ENCODE data around the gene BRD7. TPM values are rescaled to one million over a fixed set of nuclear protein-coding genes. Genes with fewer than 3 reads are reported as not detected.

Gene BRD7
- total and polyA plus RNA-seq, 4 donors = 55.2 to 105 (median 92.9) TPM

DNA sequence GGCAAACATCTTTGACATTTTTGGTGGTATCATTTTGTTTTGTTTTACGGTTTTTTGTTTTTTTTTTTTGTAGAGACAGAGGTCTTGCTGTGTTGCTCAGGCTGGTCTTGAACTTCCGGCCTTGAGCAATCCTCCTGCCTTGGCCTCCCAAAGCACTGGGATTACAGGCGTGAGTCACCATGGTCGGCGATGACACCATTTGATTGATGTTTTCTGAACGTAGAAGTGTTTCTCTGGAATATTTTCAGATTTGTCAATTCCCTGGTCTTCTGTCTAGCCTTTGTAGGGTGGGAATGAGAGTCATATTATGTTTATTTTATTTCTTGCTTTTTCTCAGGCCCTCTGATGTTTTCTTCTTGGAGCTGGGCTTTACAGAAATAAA lies 32.2 kb upstream of the BRD7 start:
- Histone ChIP-seq H3K27ac (ENCODE audit: low read depth, low read length) (no peak overlapping the region), H3K36me3 (ENCODE audit: control insufficient read depth, insufficient read depth, low read length) (no peaks in the 10 kb centered on the region), H3K9me3 (ENCODE audit: control insufficient read depth, insufficient read depth, low read length) (no peaks in the 10 kb centered on the region), H3K4me1 (ENCODE audit: control insufficient read depth, insufficient read depth, low read length) (peaks cover 9% of the 10 kb centered on the region), H3K4me3 (ENCODE audit: low read depth, low read length) (no peak overlapping the region), H3K27me3 (ENCODE audit: control insufficient read depth, insufficient read depth, low read length) (no peaks in the 10 kb centered on the region)
- DNase-seq (ENCODE audit: low read depth in 4 of 6, low spot score in 6 of 6) = no peak
- WGBS (ENCODE audit: insufficient coverage) = 96% methylated on average over 4 of the region's 6 CpGs

DNA sequence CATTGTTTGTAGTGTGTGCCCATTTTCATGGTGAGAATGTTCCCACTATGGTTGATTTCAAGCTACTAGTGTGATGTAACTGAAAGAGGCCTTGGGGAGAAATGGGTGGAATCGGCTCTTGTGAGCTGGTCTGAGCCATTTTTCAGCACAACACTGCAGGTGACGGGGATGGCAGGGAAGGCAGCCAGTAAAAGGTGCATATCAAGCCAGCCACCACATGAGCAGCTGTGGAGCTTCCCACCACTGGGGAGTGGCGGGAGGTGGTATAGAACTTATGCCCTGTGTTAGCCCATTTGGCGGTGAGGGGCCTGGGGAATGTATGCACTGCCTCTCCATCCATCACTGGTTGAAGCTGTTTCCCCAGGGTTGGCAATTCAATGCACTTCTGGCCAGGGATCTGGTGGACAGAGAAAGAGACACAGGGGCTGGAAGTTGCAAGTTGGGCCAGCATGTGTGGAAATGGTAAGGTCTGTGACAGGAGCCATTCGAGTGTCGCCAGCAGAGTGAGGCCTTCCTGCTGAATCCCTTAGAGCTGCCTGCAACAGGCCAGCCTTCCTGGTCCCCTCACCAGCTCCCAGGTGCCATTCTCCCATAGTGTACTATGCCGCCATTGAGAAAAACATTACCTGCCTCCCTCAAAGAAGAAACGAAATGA lies 31.7 kb upstream of the BRD7 start:
- Histone ChIP-seq H3K4me3 (ENCODE audit: low read depth, low read length) (no peak overlapping the region), H3K36me3 (ENCODE audit: control insufficient read depth, insufficient read depth, low read length) (no peaks in the 10 kb centered on the region), H3K27ac (ENCODE audit: low read depth, low read length) (no peak overlapping the region), H3K4me1 (ENCODE audit: control insufficient read depth, insufficient read depth, low read length) (peaks cover 9% of the 10 kb centered on the region), H3K9me3 (ENCODE audit: control insufficient read depth, insufficient read depth, low read length) (no peaks in the 10 kb centered on the region), H3K27me3 (ENCODE audit: control insufficient read depth, insufficient read depth, low read length) (no peaks in the 10 kb centered on the region)
- WGBS (ENCODE audit: insufficient coverage) = 88% methylated on average over 5 of the region's 8 CpGs
- DNase-seq (ENCODE audit: low read depth in 4 of 6, low spot score in 6 of 6) = no peak

DNA sequence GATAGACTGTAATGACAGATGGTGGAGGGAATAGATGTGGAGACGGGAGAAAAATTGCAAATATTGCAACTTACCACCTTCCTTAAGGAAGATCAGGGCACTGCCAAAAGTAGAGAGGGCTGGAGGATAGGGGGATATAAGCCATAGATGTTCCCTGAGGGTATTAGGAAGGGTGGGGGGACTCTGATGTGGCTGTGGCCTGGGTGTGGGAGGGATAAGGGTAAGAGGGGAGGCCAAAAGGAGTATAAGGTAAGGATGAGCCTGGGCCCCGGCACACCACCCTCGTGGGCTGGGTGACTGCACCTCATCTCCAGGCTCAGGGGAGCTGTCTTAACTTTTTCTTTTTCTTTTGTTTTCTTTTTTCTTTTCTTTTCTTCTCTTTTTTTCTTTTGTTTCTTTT lies 30.6 kb upstream of the BRD7 start:
- Histone ChIP-seq H3K27me3 (ENCODE audit: control insufficient read depth, insufficient read depth, low read length) (no peaks in the 10 kb centered on the region), H3K27ac (ENCODE audit: low read depth, low read length) (no peak overlapping the region), H3K36me3 (ENCODE audit: control insufficient read depth, insufficient read depth, low read length) (no peaks in the 10 kb centered on the region), H3K4me1 (ENCODE audit: control insufficient read depth, insufficient read depth, low read length) (peaks cover 9% of the 10 kb centered on the region), H3K4me3 (ENCODE audit: low read depth, low read length) (no peak overlapping the region), H3K9me3 (ENCODE audit: control insufficient read depth, insufficient read depth, low read length) (no peaks in the 10 kb centered on the region)
- no peak for DNase-seq (ENCODE audit: low read depth in 4 of 6, low spot score in 6 of 6)
- WGBS (ENCODE audit: insufficient coverage) = 92% methylated on average over 2 of the region's 3 CpGs

DNA sequence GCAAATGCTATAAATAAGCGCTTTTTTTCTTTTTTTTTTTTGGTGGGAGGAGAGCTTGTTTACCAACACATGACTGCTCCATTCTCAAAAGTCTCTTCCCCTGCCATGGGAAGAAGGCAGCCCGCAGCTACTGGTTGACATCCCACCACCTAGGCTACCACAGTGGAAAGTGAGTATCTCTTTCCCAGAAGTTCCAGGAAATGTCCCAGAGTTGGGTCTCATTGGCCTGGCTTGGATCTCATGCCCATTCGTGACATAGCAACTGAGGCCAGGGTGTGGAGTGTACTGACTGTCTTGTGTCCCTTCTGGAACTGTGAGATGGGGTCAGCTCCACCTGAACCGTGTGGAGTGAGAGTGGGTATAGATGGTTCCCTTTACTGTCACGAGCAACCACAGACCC lies 29.5 kb upstream of the BRD7 start:
- DNase-seq (ENCODE audit: low read depth in 4 of 6, low spot score in 6 of 6) = no peak
- H3K27me3 ChIP-seq (ENCODE audit: control insufficient read depth, insufficient read depth, low read length) = no peaks in the 10 kb centered on the region
- H3K9me3 ChIP-seq (ENCODE audit: control insufficient read depth, insufficient read depth, low read length) = no peaks in the 10 kb centered on the region
- H3K4me3 ChIP-seq (ENCODE audit: low read depth, low read length) = no peak overlapping the region
- no peaks in the 10 kb centered on the region for H3K36me3 ChIP-seq (ENCODE audit: control insufficient read depth, insufficient read depth, low read length)
- H3K4me1 ChIP-seq (ENCODE audit: control insufficient read depth, insufficient read depth, low read length) = peaks cover 5% of the 10 kb centered on the region
- 98% methylated on average over 4 of the region's 5 CpGs for WGBS (ENCODE audit: insufficient coverage)
- no peak overlapping the region for H3K27ac ChIP-seq (ENCODE audit: low read depth, low read length)

- Histone ChIP-seq H3K9me3 (ENCODE audit: control insufficient read depth, insufficient read depth, low read length) (no peaks in the 10 kb centered on the region), H3K27ac (ENCODE audit: low read depth, low read length) (no peak overlapping the region), H3K4me1 (ENCODE audit: control insufficient read depth, insufficient read depth, low read length) (peaks cover 4% of the 10 kb centered on the region), H3K27me3 (ENCODE audit: control insufficient read depth, insufficient read depth, low read length) (no peaks in the 10 kb centered on the region), H3K4me3 (ENCODE audit: low read depth, low read length) (no peak overlapping the region), H3K36me3 (ENCODE audit: control insufficient read depth, insufficient read depth, low read length) (no peaks in the 10 kb centered on the region)
- DNase-seq (ENCODE audit: low read depth in 4 of 6, low spot score in 6 of 6) = no peak
- WGBS (ENCODE audit: insufficient coverage) = 90% methylated on average over 5 of the region's 8 CpGs
Observed at GRCh38 chr16:50396761-50397535, 28.2 kb upstream of the BRD7 start.

DNA sequence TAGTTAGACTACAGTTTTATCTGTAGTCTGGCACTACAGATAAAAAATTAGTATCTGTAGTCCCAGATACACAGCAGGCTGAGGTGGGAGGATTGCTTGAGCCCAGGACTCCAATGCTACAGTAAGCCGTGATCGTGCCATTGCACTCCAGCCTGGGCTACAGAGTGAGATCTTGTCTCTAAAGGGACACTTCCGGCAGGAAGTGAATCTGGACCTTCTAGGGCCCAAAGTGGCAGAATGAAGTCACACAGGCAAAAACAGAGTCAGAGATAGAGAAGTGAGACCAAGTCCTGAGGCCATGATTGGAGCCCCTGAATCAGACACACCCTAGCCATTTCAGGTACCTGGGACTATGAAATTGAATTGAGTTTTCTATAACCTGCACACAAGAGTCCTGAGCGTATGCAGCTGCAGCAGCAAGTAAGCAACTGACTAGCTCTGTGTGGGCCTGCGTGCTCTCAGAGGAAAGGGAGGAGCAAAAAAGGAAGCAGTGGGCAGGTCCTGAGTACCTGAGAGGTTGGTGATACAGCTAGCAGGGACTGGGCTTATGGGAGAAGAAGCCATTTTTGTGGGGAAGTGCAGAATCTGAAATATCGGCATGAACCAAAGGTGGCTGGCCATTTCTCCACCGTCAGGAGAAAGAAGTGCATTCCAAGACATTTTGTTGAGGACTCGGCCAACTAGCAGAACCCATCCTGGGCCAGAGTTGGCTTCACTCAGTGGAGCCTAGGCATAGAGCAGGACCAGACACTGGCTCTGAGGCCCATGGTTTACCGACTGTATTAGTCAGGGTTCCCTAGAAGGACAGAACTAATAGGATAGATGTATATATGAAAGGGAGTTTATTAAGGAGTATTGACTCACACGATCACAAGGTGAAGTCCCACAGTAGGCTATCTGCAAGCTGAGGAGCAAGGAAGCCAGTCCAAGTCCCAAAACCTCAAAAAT lies 27.2 kb upstream of the BRD7 start:
- H3K36me3 ChIP-seq (ENCODE audit: control insufficient read depth, insufficient read depth, low read length) = no peaks in the 10 kb centered on the region
- H3K4me1 ChIP-seq (ENCODE audit: control insufficient read depth, insufficient read depth, low read length) = peaks cover 9% of the 10 kb centered on the region
- 96% methylated on average over 9 of the region's 10 CpGs for WGBS (ENCODE audit: insufficient coverage)
- DNase-seq (ENCODE audit: low read depth in 4 of 6, low spot score in 6 of 6) = no peak
- no peak overlapping the region for H3K27ac ChIP-seq (ENCODE audit: low read depth, low read length)
- H3K4me3 ChIP-seq (ENCODE audit: low read depth, low read length) = no peak overlapping the region
- H3K9me3 ChIP-seq (ENCODE audit: control insufficient read depth, insufficient read depth, low read length) = no peaks in the 10 kb centered on the region
- H3K27me3 ChIP-seq (ENCODE audit: control insufficient read depth, insufficient read depth, low read length) = no peaks in the 10 kb centered on the region

DNA sequence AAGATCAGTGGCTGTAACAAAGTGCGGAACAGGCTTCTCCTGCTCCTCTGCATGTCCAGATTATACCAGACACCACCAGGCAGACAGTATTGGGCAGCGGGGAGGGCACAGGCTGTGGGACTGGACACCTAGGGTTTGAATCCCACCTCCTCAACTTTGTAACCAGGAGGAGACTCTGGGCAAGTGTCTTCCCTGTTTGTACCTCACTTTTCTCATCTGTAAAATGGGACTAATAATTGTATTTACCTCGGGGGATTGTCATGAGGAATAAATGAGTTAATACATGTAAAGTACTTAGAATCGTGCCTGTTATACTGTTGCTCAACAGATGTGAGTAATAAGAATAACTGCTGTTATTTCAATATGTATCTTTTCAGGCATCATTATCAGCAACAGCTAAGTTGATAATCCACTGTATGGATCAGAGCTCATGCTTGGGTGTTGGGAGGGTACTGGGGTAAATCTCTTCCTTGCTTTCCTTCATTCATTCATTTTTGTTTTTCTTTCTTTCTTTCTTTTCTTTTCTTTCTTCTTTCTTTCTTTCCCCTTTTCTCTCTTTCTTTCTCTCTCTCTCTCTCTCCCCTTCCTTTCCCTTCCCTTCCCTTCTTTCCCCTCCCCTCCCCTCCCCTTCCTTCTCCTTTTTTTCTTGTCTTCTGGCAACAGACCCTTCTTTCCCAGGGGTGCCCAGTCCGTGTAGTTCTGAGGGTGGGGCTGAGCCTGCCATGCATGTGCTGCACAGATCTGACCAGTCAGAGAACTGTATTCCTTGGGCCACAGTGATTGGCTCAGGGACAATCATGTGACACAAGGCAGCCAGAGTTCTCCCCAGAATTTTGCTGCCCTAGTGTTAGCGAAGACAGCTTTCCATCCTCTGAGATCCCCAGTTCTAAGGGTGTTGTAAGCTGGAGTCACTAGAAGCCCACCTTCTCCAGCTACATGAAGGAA lies 25.3 kb upstream of the BRD7 start:
- Histone ChIP-seq H3K27me3 (ENCODE audit: control insufficient read depth, insufficient read depth, low read length) (no peaks in the 10 kb centered on the region), H3K4me1 (ENCODE audit: control insufficient read depth, insufficient read depth, low read length) (peaks cover 23% of the 10 kb centered on the region)

GRCh38 chr16:50393416-50393815 lies 24.6 kb upstream of the BRD7 start:
- no peaks in the 10 kb centered on the region for H3K9me3 ChIP-seq (ENCODE audit: control insufficient read depth, insufficient read depth, low read length)
- H3K27me3 ChIP-seq (ENCODE audit: control insufficient read depth, insufficient read depth, low read length) = no peaks in the 10 kb centered on the region
- H3K4me3 ChIP-seq (ENCODE audit: low read depth, low read length) = no peak overlapping the region
- 70% methylated on average over 5 of the region's 8 CpGs for WGBS (ENCODE audit: insufficient coverage)
- H3K27ac ChIP-seq (ENCODE audit: low read depth, low read length) = no peak overlapping the region
- no peaks in the 10 kb centered on the region for H3K36me3 ChIP-seq (ENCODE audit: control insufficient read depth, insufficient read depth, low read length)
- no peak for DNase-seq (ENCODE audit: low read depth in 4 of 6, low spot score in 6 of 6)
- peaks cover 23% of the 10 kb centered on the region for H3K4me1 ChIP-seq (ENCODE audit: control insufficient read depth, insufficient read depth, low read length)

More for the DNA sequence above, 25.3 kb upstream of the BRD7 start:
- WGBS (ENCODE audit: insufficient coverage) = no CpG with 5 or more reads among the region's 6 CpGs
- Histone ChIP-seq H3K4me3 (ENCODE audit: low read depth, low read length) (no peak overlapping the region), H3K9me3 (ENCODE audit: control insufficient read depth, insufficient read depth, low read length) (no peaks in the 10 kb centered on the region), H3K27ac (ENCODE audit: low read depth, low read length) (no peak overlapping the region), H3K36me3 (ENCODE audit: control insufficient read depth, insufficient read depth, low read length) (no peaks in the 10 kb centered on the region)
- DNase-seq (ENCODE audit: low read depth in 4 of 6, low spot score in 6 of 6) = no peak
